A549 (cell line): Measurements from ENCODE around the gene NUMB.

Experiments used
- CHD4 ChIP-seq: fragments of 200-600 bp; sonication (generic); IDR thresholded peaks from 2 replicates; pipeline ENCODE4 v1.6.1; 2016; ENCODE audit warnings: antibody characterized with exemption, mild to moderate bottlenecking, borderline replicate concordance
- NR3C1 ChIP-seq: fragments of >200 bp; sonication (Bioruptor Twin); formaldehyde crosslinking; IDR thresholded peaks from 3 replicates; pipeline ENCODE4 v1.6.1; 2017
- RFX5 ChIP-seq: fragments of 450-650 bp; IDR thresholded peaks from 2 replicates; pipeline ENCODE4 v1.7.1; 2014; ENCODE audit warnings: antibody characterized with exemption, mild to moderate bottlenecking, moderate library complexity
- SMC3 ChIP-seq: fragments of >200 bp; sonication (Bioruptor Twin); formaldehyde crosslinking; IDR thresholded peaks from 3 replicates; pipeline ENCODE4 v1.6.1; 2018; ENCODE audit warnings: inconsistent platforms
- TF ChIP-seq, protein P1 (sequence below): fragments of >200 bp; sonication (Bioruptor Twin); formaldehyde crosslinking; IDR thresholded peaks from 3 replicates; pipeline ENCODE4 v1.5.1; 2016
- TF ChIP-seq, protein P2 (sequence below): IDR thresholded peaks from 2 replicates; pipeline ENCODE4 v1.6.1; 2012

DNA sequence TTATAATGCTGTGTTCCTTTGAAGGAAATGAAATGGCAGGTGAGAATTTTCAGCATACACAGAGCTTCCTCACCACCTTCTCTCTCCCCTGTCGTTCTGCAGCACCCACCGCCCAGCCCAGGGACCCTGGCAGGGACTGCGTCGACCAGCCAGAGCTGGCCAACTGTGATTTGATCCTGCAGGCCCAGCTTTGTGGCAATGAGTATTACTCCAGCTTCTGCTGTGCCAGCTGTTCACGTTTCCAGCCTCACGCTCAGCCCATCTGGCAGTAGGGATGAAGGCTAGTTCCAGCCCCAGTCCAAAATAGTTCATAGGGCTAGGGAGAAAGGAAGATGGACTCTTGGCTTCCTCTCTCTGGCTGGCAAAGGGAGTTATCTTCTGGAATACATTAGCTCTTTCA, 186.0 kb downstream of the NUMB start:
- TF ChIP-seq, protein P1, sequence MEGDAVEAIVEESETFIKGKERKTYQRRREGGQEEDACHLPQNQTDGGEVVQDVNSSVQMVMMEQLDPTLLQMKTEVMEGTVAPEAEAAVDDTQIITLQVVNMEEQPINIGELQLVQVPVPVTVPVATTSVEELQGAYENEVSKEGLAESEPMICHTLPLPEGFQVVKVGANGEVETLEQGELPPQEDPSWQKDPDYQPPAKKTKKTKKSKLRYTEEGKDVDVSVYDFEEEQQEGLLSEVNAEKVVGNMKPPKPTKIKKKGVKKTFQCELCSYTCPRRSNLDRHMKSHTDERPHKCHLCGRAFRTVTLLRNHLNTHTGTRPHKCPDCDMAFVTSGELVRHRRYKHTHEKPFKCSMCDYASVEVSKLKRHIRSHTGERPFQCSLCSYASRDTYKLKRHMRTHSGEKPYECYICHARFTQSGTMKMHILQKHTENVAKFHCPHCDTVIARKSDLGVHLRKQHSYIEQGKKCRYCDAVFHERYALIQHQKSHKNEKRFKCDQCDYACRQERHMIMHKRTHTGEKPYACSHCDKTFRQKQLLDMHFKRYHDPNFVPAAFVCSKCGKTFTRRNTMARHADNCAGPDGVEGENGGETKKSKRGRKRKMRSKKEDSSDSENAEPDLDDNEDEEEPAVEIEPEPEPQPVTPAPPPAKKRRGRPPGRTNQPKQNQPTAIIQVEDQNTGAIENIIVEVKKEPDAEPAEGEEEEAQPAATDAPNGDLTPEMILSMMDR, result no peak
- TF ChIP-seq, protein P2, sequence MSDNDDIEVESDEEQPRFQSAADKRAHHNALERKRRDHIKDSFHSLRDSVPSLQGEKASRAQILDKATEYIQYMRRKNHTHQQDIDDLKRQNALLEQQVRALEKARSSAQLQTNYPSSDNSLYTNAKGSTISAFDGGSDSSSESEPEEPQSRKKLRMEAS, result no peak
- TF ChIP-seq SMC3 (no peak), RFX5 (no peak), NR3C1 (no peak), CHD4 (no peak)
